HG02610 (cell line): ENCODE data around the gene TCF12.

Source experiments
- ATAC-seq: cut with Tn5 transposase; IDR thresholded peaks from one replicate; pipeline ENCODE4 v1.9.1; 2021; ENCODE audit warnings: mild to moderate bottlenecking, moderate library complexity; ENCODE audit not compliant: unreplicated experiment

TCF12 gene

GRCh38 chr15:57328897-57329296, 410.5 kb downstream of the TCF12 start:
- ATAC-seq: no peak

- no peak for ATAC-seq
Observed at GRCh38 chr15:57329582-57330367, 411.3 kb downstream of the TCF12 start.

- no peak for ATAC-seq
Observed at GRCh38 chr15:57330619-57331340, 412.3 kb downstream of the TCF12 start.

GRCh38 chr15:57332326-57332725, 413.9 kb downstream of the TCF12 start:
- ATAC-seq: no peak

GRCh38 chr15:57333487-57333886, 415.0 kb downstream of the TCF12 start:
- ATAC-seq: no peak

- no peak for ATAC-seq
Observed at GRCh38 chr15:57334257-57334656, 415.8 kb downstream of the TCF12 start.

GRCh38 chr15:57335293-57335715, 416.9 kb downstream of the TCF12 start:
- no peak for ATAC-seq

GRCh38 chr15:57335719-57336118, 417.3 kb downstream of the TCF12 start:
- ATAC-seq: no peak

GRCh38 chr15:57337868-57338411, 419.5 kb downstream of the TCF12 start:
- ATAC-seq: no peak

- ATAC-seq: no peak
Observed at GRCh38 chr15:57339321-57339720, 420.9 kb downstream of the TCF12 start.
